WERI-Rb-1 (cell line): ENCODE results near the gene TLE2.

Source experiments
- DNase-seq: peaks from one replicate; pipeline ENCODE4 v3.0.0-alpha.2; 2020
- H3K27ac ChIP-seq: fragments of 250-450 bp; sonication (Bioruptor Pico); 2 replicates; pipeline ENCODE4 v1.5.1; 2020; ENCODE audit warnings: mild to moderate bottlenecking, moderate library complexity
- H3K27me3 ChIP-seq: fragments of 250-450 bp; sonication (Bioruptor Pico); 2 replicates; pipeline ENCODE4 v1.5.1; 2021; ENCODE audit warnings: mild to moderate bottlenecking, low read depth, moderate library complexity; ENCODE audit not compliant: insufficient read depth, severe bottlenecking
- H3K36me3 ChIP-seq: fragments of 250-450 bp; sonication (Bioruptor Pico); 2 replicates; pipeline ENCODE4 v1.5.1; 2020; ENCODE audit warnings: mild to moderate bottlenecking, moderate library complexity
- H3K4me3 ChIP-seq: 2 replicates; pipeline ENCODE4 v1.5.1; 2011; ENCODE audit warnings: low read depth, mild to moderate bottlenecking, control low read depth, low read length
- H3K9me3 ChIP-seq: fragments of 250-450 bp; sonication (Bioruptor Pico); 2 replicates; pipeline ENCODE4 v1.5.1; 2021; ENCODE audit warnings: mild to moderate bottlenecking, moderate library complexity; ENCODE audit not compliant: severe bottlenecking
- CTCF ChIP-seq: IDR thresholded peaks from 2 replicates; pipeline ENCODE4 v1.5.1; 2011; ENCODE audit warnings: low read depth, mild to moderate bottlenecking, control low read depth, inconsistent platforms, low read length

Gene TLE2

GRCh38 chr19:3033595-3034405, 4.7 kb upstream of the TLE2 start:
- Histone ChIP-seq H3K9me3 (no peaks in the 10 kb centered on the region), H3K27me3 (no peaks in the 10 kb centered on the region), H3K27ac (peak overlapping the region; percentile 72; the same call in 1 of the 2 replicates), H3K36me3 (no peaks in the 10 kb centered on the region), H3K4me3 (no peak overlapping the region)
- TF ChIP-seq CTCF = no peak
- DNase-seq = no peak

GRCh38 chr19:3031607-3031867, 2.5 kb upstream of the TLE2 start:
- DNase-seq = no peak
- Histone ChIP-seq H3K27me3 (no peaks in the 10 kb centered on the region), H3K27ac (no peak overlapping the region), H3K4me3 (no peak overlapping the region), H3K9me3 (no peaks in the 10 kb centered on the region), H3K36me3 (no peaks in the 10 kb centered on the region)
- TF ChIP-seq CTCF = no peak

- Histone ChIP-seq H3K27ac (no peak overlapping the region; the same call in 1 of the 2 replicates), H3K27me3 (no peaks in the 10 kb centered on the region), H3K36me3 (no peaks in the 10 kb centered on the region), H3K9me3 (no peaks in the 10 kb centered on the region), H3K4me3 (peak overlapping the region; percentile 68)
- DNase-seq = no peak
- no peak for TF ChIP-seq CTCF
Observed at GRCh38 chr19:3028305-3029064, 595 bp downstream of the TLE2 start.

GRCh38 chr19:3027981-3028304, 1.1 kb downstream of the TLE2 start:
- no peak for DNase-seq
- TF ChIP-seq CTCF = no peak
- no peaks in the 10 kb centered on the region for H3K36me3 ChIP-seq
- H3K27ac ChIP-seq = no peak overlapping the region
- H3K4me3 ChIP-seq = no peak overlapping the region
- H3K9me3 ChIP-seq = no peaks in the 10 kb centered on the region
- H3K27me3 ChIP-seq = no peaks in the 10 kb centered on the region

GRCh38 chr19:3027292-3027691, 1.8 kb downstream of the TLE2 start:
- Histone ChIP-seq H3K27me3 (no peaks in the 10 kb centered on the region), H3K9me3 (no peaks in the 10 kb centered on the region), H3K36me3 (no peaks in the 10 kb centered on the region), H3K4me3 (no peak overlapping the region), H3K27ac (no peak overlapping the region)
- TF ChIP-seq CTCF = no peak
- DNase-seq = no peak
